Gastroesophageal sphincter (tissue), 4 donors: ENCODE measurements around the gene NEU4. TPM values are rescaled to one million over a fixed set of nuclear protein-coding genes. Genes with fewer than 3 reads are reported as not detected.
"Not testable (repeated sequence)": the region's sequence is repeated elsewhere in the genome, so short reads cannot be mapped to it uniquely, and the experiment has no call there.

Experiments
- ATAC-seq: fragments of 150-250 bp; one replicate; pipeline ENCODE4 v1.9.1; 2016; ENCODE audit warnings: mild to moderate bottlenecking, moderate library complexity
- H3K27ac ChIP-seq, 4 donors: fragments of 200-600 bp; sonication (generic) in 3 of 4; 1 replicate in 3 of 4; 2 replicates in 1 of 4; pipeline ENCODE4 v1.5.1; 2016 to 2019
- H3K27me3 ChIP-seq: fragments of 200-600 bp; sonication (generic); one replicate; pipeline ENCODE4 v1.5.1; 2019
- H3K36me3 ChIP-seq, 2 donors: fragments of 200-600 bp; sonication (generic); one replicate each; pipeline ENCODE4 v1.5.1; 2019; ENCODE audit warnings: control low read depth in 1 of 2
- H3K4me1 ChIP-seq, 3 donors: fragments of 200-600 bp; sonication (generic); 1 replicate in 2 of 3; 2 replicates in 1 of 3; pipeline ENCODE4 v1.5.1; 2016 to 2019; ENCODE audit warnings: control low read depth in 2 of 3
- H3K4me3 ChIP-seq, 2 donors: fragments of 200-600 bp; sonication (generic); one replicate each; pipeline ENCODE4 v1.5.1; 2019; ENCODE audit warnings: mild to moderate bottlenecking in 1 of 2, moderate library complexity in 1 of 2
- H3K9me3 ChIP-seq, 3 donors: fragments of 200-600 bp; sonication (generic); one replicate each; pipeline ENCODE4 v1.5.1; 2017 to 2019; ENCODE audit warnings: control low read depth in 2 of 3
- EP300 ChIP-seq: sonication (generic); formaldehyde crosslinking; IDR thresholded peaks from one replicate; pipeline ENCODE4 v1.6.1; 2017; ENCODE audit warnings: antibody characterized with exemption, mild to moderate bottlenecking
- POLR2A ChIP-seq, 2 donors: fragments of 450-650 bp; IDR thresholded peaks; one replicate each; pipeline ENCODE4 v1.6.1; 2017; ENCODE audit warnings: antibody characterized with exemption in 2 of 2, mild to moderate bottlenecking in 2 of 2, moderate library complexity in 1 of 2
- POLR2AphosphoS5 ChIP-seq: sonication (generic); formaldehyde crosslinking; IDR thresholded peaks from one replicate; pipeline ENCODE4 v1.6.1; 2017; ENCODE audit warnings: antibody characterized with exemption
- WGBS, 2 donors: methylation state at CpG; one replicate each; pipeline ENCODE4 v1.1.5; 2018; ENCODE audit warnings: low coverage in 1 of 2; 5-methylcytosine and 5-hydroxymethylcytosine counted together
- total RNA-seq, 4 donors: library from RNA; depleted of rRNA; stranded (reverse); fragments of >200 nt; gene quantifications; one replicate each; pipeline ENCODE4 v1.1.0, GENCODE V29; 2016
- TF ChIP-seq, protein P1 (sequence below), 4 experiments: fragments of 200-600 bp in 2 of 4; fragments of 450-650 bp in 2 of 4; sonication (generic) in 1 of 4; IDR thresholded peaks; one replicate each; pipeline ENCODE4 v1.5.1; 2017 to 2019; ENCODE audit warnings: antibody characterized with exemption in 4 of 4, mild to moderate bottlenecking in 2 of 4, moderate library complexity in 2 of 4

The NEU4 gene
- total RNA-seq, 4 donors from 2014 or later, result 0.47 to 2.0 TPM; not detected in 2

DNA sequence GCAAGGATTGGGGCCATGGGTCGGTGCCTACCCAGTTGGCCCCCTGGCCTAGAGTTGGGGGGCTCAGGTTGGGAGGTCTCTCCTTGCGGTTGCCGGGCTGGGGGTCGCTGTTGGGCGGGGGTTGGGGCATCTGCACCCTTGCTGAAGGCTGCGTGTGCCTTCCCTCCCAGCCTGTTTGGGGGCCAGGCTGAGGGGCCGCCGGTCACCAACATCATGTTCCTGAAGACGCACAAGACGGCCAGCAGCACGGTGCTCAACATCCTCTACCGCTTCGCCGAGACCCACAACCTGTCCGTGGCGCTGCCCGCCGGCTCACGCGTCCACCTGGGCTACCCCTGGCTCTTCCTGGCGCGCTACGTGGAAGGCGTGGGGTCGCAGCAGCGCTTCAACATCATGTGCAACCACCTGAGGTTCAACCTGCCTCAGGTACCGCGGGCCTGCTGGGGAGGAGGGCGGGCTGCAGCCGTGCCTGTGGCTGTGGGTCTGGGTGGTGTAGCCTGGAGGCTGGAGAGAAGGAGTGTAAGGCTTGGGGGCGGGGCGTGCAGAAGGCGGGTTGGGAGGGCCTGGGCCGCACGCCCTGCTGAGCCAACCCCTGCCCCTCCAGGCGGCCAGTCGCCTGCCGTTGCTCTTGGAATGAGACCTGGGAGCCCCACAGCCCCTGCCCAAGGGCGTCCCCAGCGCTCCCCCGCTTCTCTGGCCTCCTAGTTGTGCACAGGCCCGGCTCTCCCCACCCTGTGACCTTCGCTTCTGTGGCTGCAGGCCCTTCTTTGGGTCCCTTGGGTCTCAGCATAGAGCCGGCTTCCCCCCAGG lies 7.2 kb upstream of the NEU4 start:
- 96% methylated on average over 5 of the region's 44 CpGs; no CpG with 5 or more reads in 1 of the 2 donors for WGBS, 2 donors
- no peak for ATAC-seq
- H3K27me3 ChIP-seq, result peaks cover 72% of the 10 kb centered on the region

DNA sequence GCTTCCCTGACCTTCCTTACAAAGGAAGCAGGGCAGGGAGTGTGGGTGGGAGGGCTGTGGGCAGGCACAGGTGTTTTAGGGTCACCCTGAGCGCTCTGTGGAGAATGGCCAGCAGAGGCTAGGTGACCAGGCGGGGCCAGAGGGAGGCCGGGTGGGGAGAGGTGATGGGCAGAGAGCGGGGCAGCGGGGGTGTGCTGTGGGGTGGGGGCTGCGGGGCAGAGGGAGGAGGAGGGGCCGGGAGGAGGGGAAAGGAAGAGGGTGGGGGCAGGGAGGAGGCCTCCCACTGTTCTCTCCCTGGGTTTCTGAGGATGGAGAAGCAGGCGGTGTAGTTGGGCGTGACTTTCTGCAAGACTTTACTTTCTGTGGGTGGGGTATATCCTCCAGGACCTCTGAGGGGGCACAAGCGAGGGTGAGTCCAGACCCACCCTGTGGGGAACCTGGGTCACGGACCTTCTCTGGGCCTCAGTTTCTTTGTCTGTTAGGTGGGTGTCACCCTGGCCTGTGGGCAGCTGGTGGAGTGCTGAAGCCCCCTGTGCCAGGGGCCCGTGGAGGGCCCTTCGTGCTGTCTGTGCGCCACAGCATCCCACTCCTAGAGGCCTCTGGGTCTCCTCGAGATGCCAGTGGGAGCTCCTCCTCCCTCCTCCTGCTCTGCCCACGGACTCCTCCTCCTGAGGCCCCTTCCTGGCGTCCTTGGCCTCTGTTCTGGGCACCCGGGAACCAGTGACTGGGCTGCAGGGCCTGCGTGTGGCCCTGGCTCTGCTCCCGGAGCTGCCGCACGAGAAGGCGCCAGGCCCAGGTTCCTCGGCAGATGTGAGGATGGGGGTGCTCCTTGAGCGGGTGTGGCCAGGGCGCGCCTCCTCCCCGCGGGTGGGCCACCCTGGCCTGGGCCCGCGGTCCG lies 6.3 kb upstream of the NEU4 start:
- Histone ChIP-seq H3K27ac (no peak overlapping the region), H3K4me1 (peaks cover 0 to 23% (median 13%) of the 10 kb centered on the region in 3 donors), H3K9me3 (no peaks in the 10 kb centered on the region), H3K36me3 (no peaks in the 10 kb centered on the region), H3K27me3 (peaks cover 67% of the 10 kb centered on the region), H3K4me3 (peak overlapping the region in 1 of 2 donors; percentile 52)
- WGBS, 2 donors, result 71 to 90% methylated on average over 3 to 7 of the region's 32 CpGs
- no peak for TF ChIP-seq EP300
- no peak for TF ChIP-seq POLR2A (IDR thresholded peaks at IDR 0.05)
- ATAC-seq, result no peak

More for the DNA sequence above, 7.2 kb upstream of the NEU4 start:
- Histone ChIP-seq H3K4me3 (no peak overlapping the region), H3K36me3 (no peaks in the 10 kb centered on the region), H3K9me3 (no peaks in the 10 kb centered on the region), H3K4me1 (peaks cover 0 to 23% (median 13%) of the 10 kb centered on the region in 3 donors), H3K27ac (no peak overlapping the region)
- TF ChIP-seq POLR2A (IDR thresholded peaks at IDR 0.05) (no peak), POLR2AphosphoS5 (no peak), EP300 (no peak)
- TF ChIP-seq, protein P1, sequence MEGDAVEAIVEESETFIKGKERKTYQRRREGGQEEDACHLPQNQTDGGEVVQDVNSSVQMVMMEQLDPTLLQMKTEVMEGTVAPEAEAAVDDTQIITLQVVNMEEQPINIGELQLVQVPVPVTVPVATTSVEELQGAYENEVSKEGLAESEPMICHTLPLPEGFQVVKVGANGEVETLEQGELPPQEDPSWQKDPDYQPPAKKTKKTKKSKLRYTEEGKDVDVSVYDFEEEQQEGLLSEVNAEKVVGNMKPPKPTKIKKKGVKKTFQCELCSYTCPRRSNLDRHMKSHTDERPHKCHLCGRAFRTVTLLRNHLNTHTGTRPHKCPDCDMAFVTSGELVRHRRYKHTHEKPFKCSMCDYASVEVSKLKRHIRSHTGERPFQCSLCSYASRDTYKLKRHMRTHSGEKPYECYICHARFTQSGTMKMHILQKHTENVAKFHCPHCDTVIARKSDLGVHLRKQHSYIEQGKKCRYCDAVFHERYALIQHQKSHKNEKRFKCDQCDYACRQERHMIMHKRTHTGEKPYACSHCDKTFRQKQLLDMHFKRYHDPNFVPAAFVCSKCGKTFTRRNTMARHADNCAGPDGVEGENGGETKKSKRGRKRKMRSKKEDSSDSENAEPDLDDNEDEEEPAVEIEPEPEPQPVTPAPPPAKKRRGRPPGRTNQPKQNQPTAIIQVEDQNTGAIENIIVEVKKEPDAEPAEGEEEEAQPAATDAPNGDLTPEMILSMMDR (IDR thresholded peaks at IDR 0.05), result no peak

DNA sequence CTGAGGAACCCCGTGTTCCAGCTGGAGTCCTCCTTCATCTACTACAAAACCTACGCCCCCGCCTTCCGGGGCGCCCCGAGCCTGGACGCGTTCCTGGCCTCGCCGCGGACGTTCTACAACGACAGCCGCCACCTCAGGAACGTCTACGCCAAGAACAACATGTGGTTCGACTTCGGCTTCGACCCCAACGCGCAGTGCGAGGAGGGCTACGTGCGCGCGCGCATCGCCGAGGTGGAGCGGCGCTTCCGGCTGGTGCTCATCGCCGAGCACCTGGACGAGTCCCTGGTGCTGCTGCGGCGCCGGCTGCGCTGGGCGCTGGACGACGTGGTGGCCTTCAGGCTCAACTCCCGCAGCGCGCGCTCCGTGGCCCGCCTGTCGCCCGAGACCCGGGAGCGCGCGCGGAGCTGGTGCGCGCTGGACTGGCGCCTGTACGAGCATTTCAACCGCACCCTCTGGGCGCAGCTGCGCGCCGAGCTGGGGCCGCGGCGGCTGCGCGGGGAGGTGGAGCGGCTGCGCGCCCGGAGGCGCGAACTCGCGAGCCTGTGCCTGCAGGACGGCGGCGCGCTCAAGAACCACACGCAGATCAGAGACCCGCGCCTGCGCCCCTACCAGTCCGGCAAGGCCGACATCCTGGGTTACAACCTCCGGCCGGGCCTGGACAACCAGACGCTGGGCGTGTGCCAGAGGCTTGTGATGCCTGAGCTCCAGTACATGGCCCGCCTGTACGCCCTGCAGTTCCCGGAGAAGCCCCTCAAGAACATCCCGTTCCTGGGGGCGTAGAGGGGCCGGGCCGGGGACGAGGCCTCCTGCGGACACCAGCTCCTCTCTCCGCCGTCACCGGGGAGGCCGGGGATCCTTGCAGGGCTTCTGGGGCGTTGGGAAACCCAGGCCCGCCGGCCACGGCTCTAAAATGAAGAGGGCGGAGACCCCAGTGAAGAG lies 5.3 kb upstream of the NEU4 start:
- peaks cover 0 to 23% (median 13%) of the 10 kb centered on the region in 3 donors for H3K4me1 ChIP-seq
- TF ChIP-seq POLR2A (IDR thresholded peaks at IDR 0.05), result no peak
- no peak for TF ChIP-seq POLR2AphosphoS5
- TF ChIP-seq, protein P1 (IDR thresholded peaks at IDR 0.05), result no peak
- no peak for TF ChIP-seq EP300
- 2% methylated on average over 11 of the region's 109 CpGs; no CpG with 5 or more reads in 1 of the 2 donors for WGBS, 2 donors
- no peaks in the 10 kb centered on the region for H3K9me3 ChIP-seq
- H3K36me3 ChIP-seq, result no peaks in the 10 kb centered on the region
- peak overlapping the region; percentile 2 to 52 for H3K4me3 ChIP-seq
- peak; percentile 47 for ATAC-seq
- peak overlapping the region in 1 of 4 donors; percentile 13 for H3K27ac ChIP-seq
- peaks cover 59% of the 10 kb centered on the region for H3K27me3 ChIP-seq

DNA sequence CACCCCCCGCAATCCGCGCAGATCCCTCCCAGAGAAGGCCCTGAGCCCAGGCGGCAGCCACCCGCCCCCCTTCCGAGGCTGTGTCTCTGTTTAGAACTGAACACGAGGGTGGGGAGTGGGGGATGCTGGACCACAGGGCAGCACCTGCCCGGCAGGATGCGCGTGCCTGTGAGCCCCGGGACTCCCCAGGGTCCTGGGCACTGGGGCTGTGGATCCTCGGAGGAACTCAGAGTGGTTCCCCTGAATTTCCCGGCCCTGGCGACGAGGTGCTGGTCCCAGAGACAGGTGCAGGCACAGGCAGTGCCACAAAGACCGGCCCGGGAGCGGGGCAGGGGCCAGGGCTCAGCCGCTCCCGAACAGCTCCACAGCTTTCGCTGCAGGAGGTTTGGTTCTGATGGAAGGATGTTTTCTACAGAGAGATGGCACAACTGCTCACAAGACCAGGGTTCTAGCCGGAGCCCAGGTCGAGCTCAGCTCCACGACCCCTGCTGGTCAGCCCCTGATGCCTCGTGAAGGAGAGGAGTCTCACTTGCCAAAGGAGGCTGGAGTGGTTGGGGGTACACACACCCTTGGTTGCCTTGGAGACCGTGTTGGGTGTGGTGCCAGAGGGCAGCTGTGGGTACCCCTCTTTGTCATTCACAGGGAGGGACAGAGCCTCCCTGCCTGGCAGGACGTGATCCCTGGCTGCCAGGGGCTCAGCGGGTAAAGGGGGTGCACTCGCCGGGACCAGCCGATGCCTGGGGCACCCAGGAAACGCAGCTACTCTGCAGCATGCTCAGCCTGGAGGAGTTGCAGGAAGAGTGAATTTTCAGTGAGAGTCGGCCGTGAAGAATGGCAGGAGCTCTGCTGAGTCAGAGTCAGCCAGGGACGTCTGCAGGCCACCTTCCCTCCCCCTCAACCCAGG lies 4.4 kb upstream of the NEU4 start:
- no peak for ATAC-seq
- H3K36me3 ChIP-seq, result no peaks in the 10 kb centered on the region
- WGBS, 2 donors, result no CpG with 5 or more reads among the region's 35 CpGs
- peak overlapping the region in 1 of 4 donors; percentile 13 for H3K27ac ChIP-seq
- H3K9me3 ChIP-seq, result no peaks in the 10 kb centered on the region
- TF ChIP-seq, protein P1 (IDR thresholded peaks at IDR 0.05), result no peak
- TF ChIP-seq POLR2AphosphoS5 (no peak), POLR2A (IDR thresholded peaks at IDR 0.05) (no peak), EP300 (no peak)
- H3K4me3 ChIP-seq, result peak overlapping the region in 1 of 2 donors; percentile 52
- peaks cover 52% of the 10 kb centered on the region for H3K27me3 ChIP-seq
- peaks cover 0 to 23% (median 13%) of the 10 kb centered on the region in 3 donors for H3K4me1 ChIP-seq

DNA sequence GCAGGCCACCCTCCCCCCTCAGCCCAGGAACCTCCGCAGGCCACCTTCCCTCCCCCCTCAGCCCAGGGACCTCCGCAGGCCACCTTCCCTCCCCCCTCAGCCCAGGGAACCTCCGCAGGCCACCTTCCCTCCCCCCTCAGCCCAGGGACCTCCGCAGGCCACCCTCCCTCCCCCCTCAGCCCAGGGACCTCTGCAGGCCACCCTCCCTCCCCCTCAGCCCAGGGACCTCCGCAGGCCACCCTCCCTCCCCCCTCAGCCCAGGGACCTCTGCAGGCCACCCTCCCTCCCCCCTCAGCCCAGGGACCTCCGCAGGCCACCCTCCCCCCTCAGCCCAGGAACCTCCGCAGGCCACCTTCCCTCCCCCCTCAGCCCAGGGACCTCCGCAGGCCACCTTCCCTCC lies 2.8 kb upstream of the NEU4 start:
- H3K27ac ChIP-seq, H3K9me3 ChIP-seq, H3K36me3 ChIP-seq, ATAC-seq, H3K4me3 ChIP-seq: not testable (repeated sequence)
- no CpG with 5 or more reads among the region's 8 CpGs for WGBS, 2 donors
- H3K4me1 ChIP-seq, result peaks cover 0 to 23% (median 13%) of the 10 kb centered on the region in 3 donors
- peaks cover 40% of the 10 kb centered on the region for H3K27me3 ChIP-seq
